Measurements from ENCODE around the gene THAP3.

The THAP3 gene

DNA sequence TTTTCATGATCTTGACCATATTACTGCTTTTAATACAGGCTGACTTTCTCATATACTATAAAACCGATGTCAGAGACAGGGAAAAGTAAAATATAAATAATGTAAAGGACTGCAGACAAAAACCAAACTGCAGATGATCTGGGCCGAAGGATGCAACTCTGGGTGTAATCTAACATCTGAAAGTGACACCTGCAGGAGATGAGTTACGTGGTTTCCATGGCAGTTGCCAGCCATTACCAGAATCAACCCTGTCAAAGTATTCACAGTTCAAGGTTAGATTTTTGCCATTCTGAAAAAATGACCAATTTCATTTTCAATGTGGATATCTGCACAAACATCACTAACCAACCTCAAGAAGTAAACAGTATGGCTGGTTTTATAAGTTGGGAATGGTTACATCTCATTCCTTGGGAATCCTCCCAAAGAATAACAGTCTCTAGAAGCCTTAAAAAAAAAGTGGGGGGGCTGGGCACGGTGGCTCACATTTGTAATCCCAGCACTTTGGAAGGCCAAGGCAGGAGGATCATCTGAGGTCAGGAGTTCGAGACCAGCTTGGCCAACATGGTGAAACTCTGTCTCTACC lies 49.2 kb downstream of the THAP3 start:
- H3K4me1 Mint-ChIP-seq, result peaks cover 4% of the 10 kb centered on the region
- H3K4me3 Mint-ChIP-seq, result no peak overlapping the region
- peaks cover 80% of the 10 kb centered on the region for H3K36me3 Mint-ChIP-seq (ENCODE audit: low read depth)
- DNase-seq, result no peak
- TF ChIP-seq, protein P1, sequence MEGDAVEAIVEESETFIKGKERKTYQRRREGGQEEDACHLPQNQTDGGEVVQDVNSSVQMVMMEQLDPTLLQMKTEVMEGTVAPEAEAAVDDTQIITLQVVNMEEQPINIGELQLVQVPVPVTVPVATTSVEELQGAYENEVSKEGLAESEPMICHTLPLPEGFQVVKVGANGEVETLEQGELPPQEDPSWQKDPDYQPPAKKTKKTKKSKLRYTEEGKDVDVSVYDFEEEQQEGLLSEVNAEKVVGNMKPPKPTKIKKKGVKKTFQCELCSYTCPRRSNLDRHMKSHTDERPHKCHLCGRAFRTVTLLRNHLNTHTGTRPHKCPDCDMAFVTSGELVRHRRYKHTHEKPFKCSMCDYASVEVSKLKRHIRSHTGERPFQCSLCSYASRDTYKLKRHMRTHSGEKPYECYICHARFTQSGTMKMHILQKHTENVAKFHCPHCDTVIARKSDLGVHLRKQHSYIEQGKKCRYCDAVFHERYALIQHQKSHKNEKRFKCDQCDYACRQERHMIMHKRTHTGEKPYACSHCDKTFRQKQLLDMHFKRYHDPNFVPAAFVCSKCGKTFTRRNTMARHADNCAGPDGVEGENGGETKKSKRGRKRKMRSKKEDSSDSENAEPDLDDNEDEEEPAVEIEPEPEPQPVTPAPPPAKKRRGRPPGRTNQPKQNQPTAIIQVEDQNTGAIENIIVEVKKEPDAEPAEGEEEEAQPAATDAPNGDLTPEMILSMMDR (IDR thresholded peaks at IDR 0.05), result no peak
- no peaks in the 10 kb centered on the region for H3K9me3 Mint-ChIP-seq
- H3K27me3 Mint-ChIP-seq (ENCODE audit: low read depth, poor library complexity), result no peaks in the 10 kb centered on the region
- H3K27ac Mint-ChIP-seq, result peak overlapping the region; percentile 47

- peaks cover 80% of the 10 kb centered on the region for H3K36me3 Mint-ChIP-seq (ENCODE audit: low read depth)
- H3K9me3 Mint-ChIP-seq, result no peaks in the 10 kb centered on the region
- TF ChIP-seq, protein P1 (IDR thresholded peaks at IDR 0.05), result no peak
- no peak overlapping the region for H3K27ac Mint-ChIP-seq
- H3K4me1 Mint-ChIP-seq, result peaks cover 4% of the 10 kb centered on the region
- no peaks in the 10 kb centered on the region for H3K27me3 Mint-ChIP-seq (ENCODE audit: low read depth, poor library complexity)
- no peak overlapping the region for H3K4me3 Mint-ChIP-seq
- no peak for DNase-seq
Observed at GRCh38 chr1:6674771-6675170, 50.1 kb downstream of the THAP3 start.

GRCh38 chr1:6675941-6676340 lies 51.3 kb downstream of the THAP3 start:
- TF ChIP-seq, protein P1 (IDR thresholded peaks at IDR 0.05), result no peak
- no peak overlapping the region for H3K4me3 Mint-ChIP-seq
- no peak for DNase-seq
- H3K27ac Mint-ChIP-seq, result peak overlapping the region; percentile 64
- peaks cover 77% of the 10 kb centered on the region for H3K36me3 Mint-ChIP-seq (ENCODE audit: low read depth)
- peaks cover 4% of the 10 kb centered on the region for H3K4me1 Mint-ChIP-seq
- H3K9me3 Mint-ChIP-seq, result no peaks in the 10 kb centered on the region
- no peaks in the 10 kb centered on the region for H3K27me3 Mint-ChIP-seq (ENCODE audit: low read depth, poor library complexity)

All from nephron progenitor cell (in vitro differentiated cells).